A673 (cell line): ENCODE data around the gene BMF. TPM values are rescaled to one million over a fixed set of nuclear protein-coding genes. Genes with fewer than 3 reads are reported as not detected.
"Not testable (repeated sequence)": the region's sequence is repeated elsewhere in the genome, so short reads cannot be mapped to it uniquely, and the experiment has no call there.

Experiments
- BruUV-seq: library from RNA; stranded (reverse); fragments of 400-500 nt; replicated peaks from 2 replicates; lab custom pipeline; 2021; lab: Mats Ljungman, UMichigan
- CTCF ChIA-PET: fragments of 300-600 bp; sonication (Branson Sonifier 250); formaldehyde crosslinking; loops from one replicate; lab custom pipeline; 2022; ENCODE audit warnings: antibody characterized with exemption; lab: Charles Lee
- POLR2A ChIA-PET: fragments of 300-600 bp; sonication (Branson Sonifier 250); formaldehyde crosslinking; loops from one replicate; lab custom pipeline; 2022; ENCODE audit warnings: antibody characterized with exemption; ENCODE audit not compliant: low non-redundant PET; lab: Charles Lee
- DNase-seq: peaks from one replicate; pipeline ENCODE4 v3.0.0-alpha.2; 2015; ENCODE audit warnings: low spot score
- H3K27ac ChIP-seq: fragments of 200-600 bp; sonication (generic); 2 replicates; pipeline ENCODE4 v1.5.1; 2016; ENCODE audit warnings: mixed run types, low read depth, mild to moderate bottlenecking, mixed read lengths, antibody characterized with exemption, low read length; ENCODE audit not compliant: poor library complexity, severe bottlenecking
- H3K27me3 ChIP-seq: fragments of 200-600 bp; sonication (generic); replicated peaks from 2 replicates; pipeline ENCODE4 v1.6.1; 2017; ENCODE audit warnings: mixed run types, low read depth, mild to moderate bottlenecking, mixed read lengths, antibody characterized with exemption, low read length; ENCODE audit not compliant: insufficient read depth, poor library complexity
- H3K36me3 ChIP-seq: fragments of 200-600 bp; sonication (generic); 2 replicates; pipeline ENCODE4 v1.6.1; 2016; ENCODE audit warnings: mixed run types, mild to moderate bottlenecking, mixed read lengths, antibody characterized with exemption, low read length; ENCODE audit not compliant: insufficient read depth, poor library complexity, severe bottlenecking
- H3K4me1 ChIP-seq: fragments of 200-600 bp; sonication (generic); 2 replicates; pipeline ENCODE4 v1.6.1; 2017; ENCODE audit warnings: mixed run types, mild to moderate bottlenecking, mixed read lengths, antibody characterized with exemption, low read length; ENCODE audit not compliant: insufficient read depth, poor library complexity, severe bottlenecking
- H3K4me3 ChIP-seq: fragments of 200-600 bp; sonication (generic); 2 replicates; pipeline ENCODE4 v1.5.1; 2016; ENCODE audit warnings: low read depth, mixed run types, mild to moderate bottlenecking, mixed read lengths, low read length; ENCODE audit not compliant: poor library complexity, severe bottlenecking
- H3K9me3 ChIP-seq: fragments of 200-600 bp; sonication (generic); 2 replicates; pipeline ENCODE4 v1.6.1; 2016; ENCODE audit warnings: mixed run types, low read depth, mild to moderate bottlenecking, mixed read lengths, antibody characterized with exemption, low read length; ENCODE audit not compliant: poor library complexity, severe bottlenecking
- CTCF ChIP-seq: fragments of 300-800, 200-600 bp; sonication (generic); conservative IDR thresholded peaks from 2 replicates; pipeline ENCODE4 v1.5.1; 2017; ENCODE audit warnings: low read depth, mild to moderate bottlenecking, antibody characterized with exemption, low read length, moderate library complexity, mixed read lengths
- EZH2 ChIP-seq: fragments of 200-600 bp; sonication (generic); IDR thresholded peaks from 2 replicates; pipeline ENCODE4 v1.6.1; 2017; ENCODE audit warnings: borderline replicate concordance, low read depth, mild to moderate bottlenecking, mixed read lengths, antibody characterized with exemption, low read length; ENCODE audit not compliant: poor library complexity, severe bottlenecking
- intact Hi-C: fragments of 100-400 bp; cut with micrococcal nuclease; formaldehyde crosslinking; loops from one replicate; pipeline ENCODE4 v1.10.0; 2022; ENCODE audit not compliant: unreplicated experiment
- total RNA-seq: library from RNA; stranded (reverse); gene quantifications from 2 replicates; pipeline ENCODE4 v1.2.3, GENCODE V29; 2021

Gene BMF
- total RNA-seq, 1 experiment from 2014 or later = 18.5 TPM

GRCh38 chr15:40142428-40142827 is 33.7 kb upstream of the BMF start:
- no peak for DNase-seq
- Histone ChIP-seq H3K4me1 (no peaks in the 10 kb centered on the region), H3K36me3 (no peaks in the 10 kb centered on the region), H3K4me3 (no peak overlapping the region), H3K27me3 (no peaks in the 10 kb centered on the region), H3K9me3 (no peaks in the 10 kb centered on the region), H3K27ac (no peak overlapping the region)
- TF ChIP-seq EZH2 (no peak), CTCF (no peak)
- no TSS peak for BruUV-seq
- intact Hi-C loops = no loop called here
- POLR2A ChIA-PET = no interaction called here
- CTCF ChIA-PET = no interaction called here

- H3K36me3 ChIP-seq, DNase-seq, intact Hi-C loops, H3K9me3 ChIP-seq, CTCF ChIA-PET, H3K27me3 ChIP-seq, H3K4me1 ChIP-seq, BruUV-seq, H3K4me3 ChIP-seq, H3K27ac ChIP-seq: not testable (repeated sequence)
- POLR2A ChIA-PET = interaction anchor here (0.5 kb wide), 1 partner anchor 336 kb away, joined by 3 read pairs; no protein-coding TSS in a partner anchor
Measured at GRCh38 chr15:40138201-40138570, 29.5 kb upstream of the BMF start.

DNA sequence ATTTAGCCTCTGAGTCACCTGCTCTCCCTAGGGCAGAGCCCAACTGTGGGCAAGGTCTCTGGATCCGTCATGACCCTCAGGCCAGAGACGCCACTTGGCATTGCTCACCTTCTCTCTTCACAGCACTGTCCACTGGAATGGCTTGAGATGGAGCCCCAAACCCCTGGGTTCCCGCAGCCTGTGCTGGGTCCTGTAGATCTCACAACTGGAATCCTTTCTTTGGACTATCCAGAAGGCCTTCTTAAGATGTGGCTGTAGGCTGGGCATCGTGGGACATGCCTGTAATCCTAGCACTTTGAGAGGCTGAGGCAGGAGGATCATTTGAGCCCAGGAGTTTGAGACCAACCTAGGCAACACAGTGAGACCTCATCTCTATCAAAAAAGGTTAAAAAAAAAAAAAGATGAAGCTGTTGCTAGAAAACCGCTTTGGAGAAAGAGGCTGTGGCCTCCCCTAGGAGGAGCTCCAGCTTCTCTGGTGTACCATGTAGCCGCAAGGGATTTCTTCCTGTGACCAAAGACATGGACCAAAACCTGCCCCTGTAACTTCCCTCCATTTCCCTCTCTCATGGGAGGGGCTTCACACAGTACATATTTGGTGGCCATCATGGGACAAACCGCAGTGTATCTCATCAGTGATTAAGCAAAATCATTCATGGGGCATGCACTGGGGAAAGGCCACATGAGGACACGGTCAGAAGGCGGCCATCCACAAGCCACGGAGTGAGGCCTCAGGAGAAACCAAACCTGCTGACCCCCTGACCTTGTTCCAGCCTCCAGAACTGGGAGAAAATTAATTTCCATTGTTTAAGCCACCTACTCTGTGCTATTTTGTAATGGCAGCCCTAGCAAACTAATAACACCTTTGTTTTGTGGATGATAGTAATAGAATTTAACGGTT is 28.9 kb upstream of the BMF start:
- H3K27me3 ChIP-seq = no peaks in the 10 kb centered on the region
- ChIA-PET CTCF (no interaction called here), POLR2A (interaction anchor here (0.5 kb wide), 1 partner anchor 335 kb away, joined by 3 read pairs; no protein-coding TSS in a partner anchor)
- no peaks in the 10 kb centered on the region for H3K4me1 ChIP-seq
- intact Hi-C loops = no loop called here
- no peak overlapping the region for H3K4me3 ChIP-seq
- no peak overlapping the region for H3K27ac ChIP-seq
- DNase-seq = no peak
- no peaks in the 10 kb centered on the region for H3K9me3 ChIP-seq
- H3K36me3 ChIP-seq = no peaks in the 10 kb centered on the region
- TF ChIP-seq CTCF = no peak
- TF ChIP-seq EZH2 = no peak
- no TSS peak for BruUV-seq
